GM18951 (cell line): ENCODE measurements around the gene PFN4.
"Not testable (repeated sequence)": the region's sequence is repeated elsewhere in the genome, so short reads cannot be mapped to it uniquely, and the experiment has no call there.

Experiments used
- POLR2A ChIP-seq: IDR thresholded peaks from 4 replicates; pipeline ENCODE4 v1.6.1; 2011; ENCODE audit warnings: mild to moderate bottlenecking; ENCODE audit not compliant: insufficient read length, insufficient read depth; ENCODE audit errors: extremely low read depth
- in situ Hi-C: fragments of 300-500 bp; cut with MboI; formaldehyde crosslinking; loops from one replicate; pipeline ENCODE4 v1.12.0; 2022; ENCODE audit warnings: low sequenced_read_pairs, mixed read lengths, inconsistent platforms; ENCODE audit not compliant: unreplicated experiment

PFN4 gene

GRCh38 chr2:24123195-24123921 is at the start of gene PFN4, which contains the start of gene FAM228B:
TSS of gene PFN4 (minus strand) at chr2:24123334. CDS start at chr2:24122535, 799 bp downstream.
TSS of gene FAM228B (plus strand) at chr2:24123469. CDS start at chr2:24124362, 893 bp downstream.
- TF ChIP-seq POLR2A, result peak; percentile 94
- in situ Hi-C loops, result no loop called here

- TF ChIP-seq POLR2A, result no peak
- in situ Hi-C loops, result no loop called here
Measured at GRCh38 chr2:24169023-24169422, 45.9 kb upstream of the PFN4 start.

- in situ Hi-C loops, result no loop called here
- TF ChIP-seq POLR2A, result no peak
Measured at GRCh38 chr2:24164416-24164973, 41.4 kb upstream of the PFN4 start.

- in situ Hi-C loops, result no loop called here
- TF ChIP-seq POLR2A, result no peak
Measured at GRCh38 chr2:24163601-24164000, 40.5 kb upstream of the PFN4 start.

GRCh38 chr2:24163186-24163585 is 40.1 kb upstream of the PFN4 start:
- in situ Hi-C loops, result no loop called here
- TF ChIP-seq POLR2A, result no peak

- in situ Hi-C loops, result no loop called here
- no peak for TF ChIP-seq POLR2A
Measured at GRCh38 chr2:24162494-24162893, 39.4 kb upstream of the PFN4 start.

- in situ Hi-C loops, result no loop called here
- no peak for TF ChIP-seq POLR2A
Measured at GRCh38 chr2:24160761-24161160, 37.6 kb upstream of the PFN4 start.

- TF ChIP-seq POLR2A, result no peak
- in situ Hi-C loops, result no loop called here
Measured at GRCh38 chr2:24159708-24160107, 36.6 kb upstream of the PFN4 start.

- TF ChIP-seq POLR2A, result no peak
- in situ Hi-C loops, result no loop called here
Measured at GRCh38 chr2:24158131-24158530, 35.0 kb upstream of the PFN4 start.

GRCh38 chr2:24153478-24153877 is 30.3 kb upstream of the PFN4 start:
- in situ Hi-C loops, result no loop called here
- TF ChIP-seq POLR2A, result no peak

- in situ Hi-C loops, result no loop called here
- TF ChIP-seq POLR2A, result no peak
Measured at GRCh38 chr2:24152413-24153197, 29.5 kb upstream of the PFN4 start.

- TF ChIP-seq POLR2A, result no peak
- in situ Hi-C loops, result no loop called here
Measured at GRCh38 chr2:24147364-24147763, 24.2 kb upstream of the PFN4 start.

- in situ Hi-C loops, result not testable (repeated sequence)
Measured at GRCh38 chr2:24140305-24140704, 17.2 kb upstream of the PFN4 start.

GRCh38 chr2:24132543-24132942 is 9.4 kb upstream of the PFN4 start:
- in situ Hi-C loops, result no loop called here
- TF ChIP-seq POLR2A, result no peak

- in situ Hi-C loops, result no loop called here
- TF ChIP-seq POLR2A, result no peak
Measured at GRCh38 chr2:24125956-24126355, 2.8 kb upstream of the PFN4 start.
